Mesenchymal stem cell (in vitro differentiated cells and primary cell): ENCODE data around the gene EIF4B.

Source experiments
- DNase-seq: peaks from one replicate; pipeline ENCODE4 v3.0.0-alpha.2; 2013
- H2AFZ ChIP-seq: one replicate; pipeline ENCODE4 v1.6.1; 2013; ENCODE audit warnings: low read depth, mild to moderate bottlenecking, control low read depth, inconsistent platforms, low read length, moderate library complexity
- H2AK5ac ChIP-seq: 2 replicates; pipeline ENCODE4 v1.6.1; 2013; ENCODE audit warnings: low read length, moderate library complexity, mild to moderate bottlenecking, inconsistent platforms; ENCODE audit not compliant: severe bottlenecking
- H2BK120ac ChIP-seq: one replicate; pipeline ENCODE4 v1.6.1; 2013; ENCODE audit warnings: low read depth, mild to moderate bottlenecking, inconsistent platforms, low read length, moderate library complexity
- H2BK12ac ChIP-seq, 2 experiments: one replicate each; pipeline ENCODE4 v1.6.1; 2013; ENCODE audit warnings: inconsistent platforms in 2 of 2, low read length in 2 of 2, mild to moderate bottlenecking in 2 of 2, moderate library complexity in 2 of 2, control low read depth in 1 of 2
- H2BK15ac ChIP-seq: one replicate; pipeline ENCODE4 v1.6.1; 2013; ENCODE audit warnings: mild to moderate bottlenecking, low read depth, inconsistent platforms; ENCODE audit not compliant: poor library complexity, severe bottlenecking
- H2BK5ac ChIP-seq: 2 replicates; pipeline ENCODE4 v1.6.1; 2013; ENCODE audit warnings: low read depth, mild to moderate bottlenecking, low read length, control low read depth, inconsistent platforms; ENCODE audit not compliant: poor library complexity, severe bottlenecking
- H3K14ac ChIP-seq, 2 experiments: one replicate each; pipeline ENCODE4 v1.6.1; 2013; ENCODE audit warnings: inconsistent platforms in 2 of 2, low read length in 2 of 2, control low read depth in 1 of 2, mild to moderate bottlenecking in 1 of 2, moderate library complexity in 1 of 2
- H3K18ac ChIP-seq, 2 experiments: one replicate each; pipeline ENCODE4 v1.6.1; 2013; ENCODE audit warnings: inconsistent platforms in 2 of 2, low read length in 2 of 2, control low read depth in 1 of 2, low read depth in 1 of 2, mild to moderate bottlenecking in 1 of 2
- H3K23ac ChIP-seq, 2 experiments: one replicate each; pipeline ENCODE4 v1.6.1; 2013; ENCODE audit warnings: inconsistent platforms in 2 of 2, low read length in 2 of 2, mild to moderate bottlenecking in 2 of 2, moderate library complexity in 2 of 2, control low read depth in 1 of 2
- H3K27ac ChIP-seq: 2 replicates; pipeline ENCODE4 v1.5.1; 2013; ENCODE audit warnings: mild to moderate bottlenecking, moderate library complexity, low read length, control low read depth, inconsistent platforms; ENCODE audit not compliant: poor library complexity, severe bottlenecking
- H3K27me3 ChIP-seq, 2 experiments: 2 replicates each; pipeline versions ENCODE4 v1.6.1 to v1.7.0; 2013; ENCODE audit warnings: low read length in 2 of 2, mild to moderate bottlenecking in 2 of 2, moderate library complexity in 2 of 2, control low read depth in 1 of 2, inconsistent platforms in 1 of 2; ENCODE audit not compliant: control insufficient read depth in 1 of 2, insufficient read depth in 1 of 2
- H3K36me3 ChIP-seq, 2 experiments: 2 replicates each; pipeline versions ENCODE4 v1.6.1 to v1.7.0; 2013; ENCODE audit warnings: low read length in 2 of 2, control low read depth in 1 of 2, inconsistent platforms in 1 of 2, low read depth in 1 of 2, mild to moderate bottlenecking in 1 of 2; ENCODE audit not compliant: insufficient read depth in 2 of 2, control insufficient read depth in 1 of 2
- H3K4ac ChIP-seq, 2 experiments: one replicate each; pipeline ENCODE4 v1.6.1; 2013; ENCODE audit warnings: inconsistent platforms in 2 of 2, low read length in 2 of 2, mild to moderate bottlenecking in 2 of 2, moderate library complexity in 2 of 2, control low read depth in 1 of 2, low read depth in 1 of 2
- H3K4me1 ChIP-seq: 2 replicates; pipeline ENCODE4 v1.6.1; 2013; ENCODE audit warnings: low read depth, low read length, control low read depth; ENCODE audit not compliant: control insufficient read depth, insufficient read depth
- H3K4me2 ChIP-seq: 2 replicates; pipeline ENCODE4 v1.6.1; 2013; ENCODE audit warnings: low read length, mild to moderate bottlenecking, inconsistent platforms; ENCODE audit not compliant: poor library complexity, severe bottlenecking
- H3K4me3 ChIP-seq, 2 experiments: 2 replicates each; pipeline versions ENCODE4 v1.5.1 to v1.7.0; 2013; ENCODE audit warnings: low read length in 2 of 2, mild to moderate bottlenecking in 2 of 2, control low read depth in 1 of 2, low read depth in 1 of 2; ENCODE audit not compliant: insufficient read depth in 1 of 2
- H3K79me1 ChIP-seq: replicated peaks from 2 replicates; pipeline ENCODE4 v1.6.1; 2013; ENCODE audit warnings: mild to moderate bottlenecking, control low read depth, low read length, inconsistent platforms; ENCODE audit not compliant: poor library complexity, severe bottlenecking
- H3K9ac ChIP-seq: 2 replicates; pipeline ENCODE4 v1.7.0; 2013; ENCODE audit warnings: mild to moderate bottlenecking, low read length, moderate library complexity
- H3K9me3 ChIP-seq: 2 replicates; pipeline ENCODE4 v1.7.0; 2013; ENCODE audit warnings: mild to moderate bottlenecking, low read length; ENCODE audit not compliant: control insufficient read depth
- H4K8ac ChIP-seq: one replicate; pipeline ENCODE4 v1.6.1; 2013; ENCODE audit warnings: inconsistent platforms, mild to moderate bottlenecking, low read length, moderate library complexity
- H4K91ac ChIP-seq: one replicate; pipeline ENCODE4 v1.6.1; 2013; ENCODE audit warnings: mild to moderate bottlenecking, low read length, inconsistent platforms
- WGBS: methylation state at CpG from one replicate; pipeline ENCODE4 v1.1.7; 2013; ENCODE audit warnings: mixed read lengths; 5-methylcytosine and 5-hydroxymethylcytosine counted together

EIF4B gene

GRCh38 chr12:53050426-53051057, 44.3 kb downstream of the EIF4B start:
- Histone ChIP-seq H3K4me3 (peak overlapping the region; percentile 62 to 89), H3K9me3 (no peaks in the 10 kb centered on the region), H3K27me3 (no peaks in the 10 kb centered on the region), H3K9ac (peak overlapping the region; percentile 95), H2AFZ (no peak overlapping the region), H3K4me1 (peaks cover 71% of the 10 kb centered on the region), H3K18ac (peak overlapping the region; percentile 98 to 100), H2BK120ac (peak overlapping the region; percentile 92), H3K14ac (peak overlapping the region in 1 of 2 experiments; percentile 99), H3K23ac (peak overlapping the region in 1 of 2 experiments; percentile 87), H4K8ac (peak overlapping the region; percentile 93), H4K91ac (peak overlapping the region; percentile 93), H3K27ac (peak overlapping the region; percentile 94), H3K36me3 (peaks cover 14 to 27% of the 10 kb centered on the region in 2 experiments), H2BK15ac (no peak overlapping the region), H2BK5ac (peak overlapping the region; percentile 83), H2AK5ac (peak overlapping the region; percentile 71), H2BK12ac (peak overlapping the region; percentile 75 to 99), H3K4me2 (peak overlapping the region; percentile 80), H3K4ac (peak overlapping the region; percentile 68 to 98), H3K79me1 (peaks cover 11% of the 10 kb centered on the region)
- no peak for DNase-seq
- WGBS = 50% methylated on average over 2 of the region's 2 CpGs

- Histone ChIP-seq H4K91ac (peak overlapping the region; percentile 93), H4K8ac (peak overlapping the region; percentile 75), H3K14ac (peak overlapping the region in 1 of 2 experiments; percentile 97), H3K4ac (peak overlapping the region; percentile 78 to 98), H3K9me3 (no peaks in the 10 kb centered on the region), H3K79me1 (peaks cover 10% of the 10 kb centered on the region), H3K23ac (peak overlapping the region in 1 of 2 experiments; percentile 75), H3K4me3 (peak overlapping the region in 1 of 2 experiments; percentile 89), H2BK120ac (peak overlapping the region; percentile 92), H3K4me2 (peak overlapping the region; percentile 80), H3K4me1 (peaks cover 67% of the 10 kb centered on the region), H3K27ac (peak overlapping the region; percentile 94), H2BK5ac (peak overlapping the region; percentile 39), H3K27me3 (no peaks in the 10 kb centered on the region), H3K9ac (peak overlapping the region; percentile 95), H2BK12ac (peak overlapping the region; percentile 77 to 88), H2AK5ac (peak overlapping the region; percentile 95), H3K36me3 (peaks cover 15 to 32% of the 10 kb centered on the region in 2 experiments), H2BK15ac (no peak overlapping the region), H3K18ac (peak overlapping the region; percentile 75 to 100), H2AFZ (no peak overlapping the region)
- peak; percentile 96 for DNase-seq
- WGBS = 13% methylated on average over 11 of the region's 11 CpGs
Measured at GRCh38 chr12:53051058-53051880, 45.0 kb downstream of the EIF4B start.

GRCh38 chr12:53051881-53052412, 45.7 kb downstream of the EIF4B start:
- 84% methylated on average over 7 of the region's 7 CpGs for WGBS
- Histone ChIP-seq H3K9me3 (no peaks in the 10 kb centered on the region), H3K27ac (peak overlapping the region; percentile 94), H2AK5ac (peak overlapping the region; percentile 95), H2AFZ (no peak overlapping the region), H3K18ac (peak overlapping the region; percentile 75 to 100), H3K9ac (peak overlapping the region; percentile 95), H3K79me1 (peaks cover 10% of the 10 kb centered on the region), H3K27me3 (no peaks in the 10 kb centered on the region), H4K91ac (peak overlapping the region; percentile 81), H3K4me3 (peak overlapping the region in 1 of 2 experiments; percentile 89), H2BK15ac (no peak overlapping the region), H3K23ac (peak overlapping the region in 1 of 2 experiments; percentile 75), H3K14ac (peak overlapping the region in 1 of 2 experiments; percentile 97), H3K36me3 (peaks cover 17 to 39% of the 10 kb centered on the region in 2 experiments), H3K4ac (peak overlapping the region; percentile 69 to 78), H3K4me1 (peaks cover 62% of the 10 kb centered on the region), H4K8ac (peak overlapping the region; percentile 75), H2BK12ac (peak overlapping the region; percentile 61 to 88), H2BK120ac (peak overlapping the region; percentile 40), H3K4me2 (peak overlapping the region; percentile 33), H2BK5ac (peak overlapping the region; percentile 39)
- no peak for DNase-seq
